ENCODE results near the gene PLOD3. TPM values are rescaled to one million over a fixed set of nuclear protein-coding genes. Genes with fewer than 3 reads are reported as not detected.
"Not testable (repeated sequence)": the region's sequence is repeated elsewhere in the genome, so short reads cannot be mapped to it uniquely, and the experiment has no call there.

PLOD3 gene
- total RNA-seq, 2 donors from 2014 or later = 35.5 to 35.9 TPM

DNA sequence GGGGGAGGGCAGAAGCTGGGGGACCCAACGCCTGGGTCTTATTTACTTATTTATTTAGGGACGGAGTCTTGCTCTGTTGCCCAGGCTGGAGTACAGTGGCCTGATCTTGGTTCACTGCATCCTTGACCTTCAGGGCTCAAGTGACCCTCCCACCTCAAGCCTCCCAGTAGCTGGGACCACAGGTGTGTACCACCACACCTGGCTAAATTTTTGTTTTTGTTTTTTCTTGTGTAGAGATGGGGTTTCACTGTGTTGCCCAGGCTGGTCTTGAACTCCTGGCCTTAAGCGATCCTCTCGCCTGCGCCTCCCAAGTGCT lies 14.8 kb downstream of the PLOD3 start:
- Histone ChIP-seq H3K9me3 (no peaks in the 10 kb centered on the region), H3K36me3 (peaks cover 8% of the 10 kb centered on the region), H3K27me3 (peaks cover 12 to 15% of the 10 kb centered on the region in 2 donors), H3K4me1 (peaks cover 0 to 9% of the 10 kb centered on the region in 2 donors), H3K4me3 (no peak overlapping the region), H3K27ac (no peak overlapping the region)
- TF ChIP-seq, protein P1, sequence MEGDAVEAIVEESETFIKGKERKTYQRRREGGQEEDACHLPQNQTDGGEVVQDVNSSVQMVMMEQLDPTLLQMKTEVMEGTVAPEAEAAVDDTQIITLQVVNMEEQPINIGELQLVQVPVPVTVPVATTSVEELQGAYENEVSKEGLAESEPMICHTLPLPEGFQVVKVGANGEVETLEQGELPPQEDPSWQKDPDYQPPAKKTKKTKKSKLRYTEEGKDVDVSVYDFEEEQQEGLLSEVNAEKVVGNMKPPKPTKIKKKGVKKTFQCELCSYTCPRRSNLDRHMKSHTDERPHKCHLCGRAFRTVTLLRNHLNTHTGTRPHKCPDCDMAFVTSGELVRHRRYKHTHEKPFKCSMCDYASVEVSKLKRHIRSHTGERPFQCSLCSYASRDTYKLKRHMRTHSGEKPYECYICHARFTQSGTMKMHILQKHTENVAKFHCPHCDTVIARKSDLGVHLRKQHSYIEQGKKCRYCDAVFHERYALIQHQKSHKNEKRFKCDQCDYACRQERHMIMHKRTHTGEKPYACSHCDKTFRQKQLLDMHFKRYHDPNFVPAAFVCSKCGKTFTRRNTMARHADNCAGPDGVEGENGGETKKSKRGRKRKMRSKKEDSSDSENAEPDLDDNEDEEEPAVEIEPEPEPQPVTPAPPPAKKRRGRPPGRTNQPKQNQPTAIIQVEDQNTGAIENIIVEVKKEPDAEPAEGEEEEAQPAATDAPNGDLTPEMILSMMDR (IDR thresholded peaks at IDR 0.05) = no peak
- no peak for DNase-seq (ENCODE audit: low spot score)

DNA sequence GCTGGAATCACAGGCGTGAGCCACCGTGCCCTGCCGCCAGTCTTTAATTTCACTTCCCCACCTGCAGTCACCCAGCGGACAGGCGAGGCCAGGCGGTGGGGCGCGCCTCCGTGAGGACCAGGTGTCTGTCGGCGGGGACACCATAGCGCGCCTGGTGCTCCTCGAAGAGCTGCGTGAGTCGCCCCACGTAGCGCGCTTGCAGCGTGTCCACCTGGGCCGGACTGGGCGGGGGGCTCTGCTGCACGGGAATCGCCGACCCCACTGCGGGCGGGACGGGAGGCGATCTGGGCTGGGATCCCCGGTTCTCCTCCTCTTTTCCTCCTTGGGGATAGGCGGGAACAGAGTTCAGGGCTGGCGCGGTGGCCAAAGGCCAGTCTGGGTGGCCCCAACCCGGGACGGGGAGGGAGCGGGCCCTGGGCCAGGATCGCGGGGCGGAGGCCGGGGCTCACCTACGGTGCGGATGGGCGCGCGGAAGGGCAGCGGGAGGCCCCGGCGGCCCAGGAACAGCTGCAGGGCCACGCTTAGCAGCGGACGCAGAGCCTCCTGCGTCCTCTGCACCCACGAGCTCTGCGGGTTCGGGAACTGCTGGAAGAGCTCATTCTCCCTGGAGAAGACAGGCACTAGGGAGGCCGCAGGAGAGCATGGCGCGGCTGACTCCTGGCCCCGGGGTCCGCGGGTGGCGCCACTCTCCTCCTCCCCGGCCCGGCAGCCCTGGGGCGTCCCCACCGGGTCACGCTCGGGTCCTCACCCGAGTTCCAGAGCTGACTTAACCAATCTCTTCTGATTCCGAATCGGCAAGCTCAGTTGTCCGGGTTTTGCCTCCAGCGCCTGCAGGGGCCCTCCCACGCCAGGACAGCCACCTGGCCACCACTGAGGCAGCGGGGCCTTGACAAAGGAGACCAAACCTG lies 15.4 kb downstream of the PLOD3 start:
- H3K4me3 ChIP-seq = peak overlapping the region in 1 of 2 donors; percentile 13

DNA sequence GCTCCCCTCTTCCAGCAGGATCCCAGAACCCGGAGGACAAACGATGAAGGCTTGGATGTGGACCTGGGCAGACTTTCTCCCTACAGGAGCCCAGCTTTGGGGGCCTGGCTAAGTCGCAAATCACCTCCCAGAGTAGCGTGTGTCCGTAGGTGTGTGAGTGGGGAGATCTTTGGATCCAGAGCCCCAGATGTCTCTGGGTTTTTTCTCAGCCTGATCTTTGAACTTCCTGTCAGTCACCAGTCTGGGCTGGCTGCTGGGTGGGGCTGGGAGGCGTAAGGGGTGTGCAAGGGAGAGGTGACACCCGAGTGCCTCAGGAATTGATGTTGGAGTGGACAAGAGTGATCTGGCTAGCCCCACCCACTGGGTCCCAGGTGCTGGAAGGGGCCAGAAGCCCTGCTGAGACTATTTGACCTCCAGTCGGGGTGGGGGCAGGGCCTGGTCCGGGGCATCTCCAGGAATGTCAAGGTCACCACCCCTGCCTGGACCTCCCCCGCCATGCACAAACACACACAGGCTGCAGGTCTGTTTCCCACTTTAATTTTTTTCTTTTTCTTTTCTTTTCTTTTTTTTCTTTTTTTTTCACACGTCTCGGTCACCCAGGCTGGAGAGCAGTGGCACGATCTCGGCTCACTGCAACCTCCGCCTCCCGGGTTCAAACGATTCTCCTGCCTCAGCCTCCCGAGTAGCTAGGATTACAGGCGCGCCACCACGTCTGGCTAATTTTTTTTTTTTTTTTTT lies 16.4 kb downstream of the PLOD3 start, which contains the start of gene MOGAT3:
TSS of gene MOGAT3 (minus strand) at position 175 of the 738 bp plus-strand sequence. CDS start 182 bp downstream, outside the sequence.
- H3K27me3 ChIP-seq = peaks cover 12 to 15% of the 10 kb centered on the region in 2 donors

More for the DNA sequence above, 15.4 kb downstream of the PLOD3 start:
- H3K27ac ChIP-seq = no peak overlapping the region
- peaks cover 12 to 15% of the 10 kb centered on the region in 2 donors for H3K27me3 ChIP-seq
- DNase-seq (ENCODE audit: low spot score) = no peak
- H3K36me3 ChIP-seq = peaks cover 8% of the 10 kb centered on the region
- TF ChIP-seq, protein P1 (IDR thresholded peaks at IDR 0.05) = no peak
- H3K4me1 ChIP-seq = peaks cover 0 to 9% of the 10 kb centered on the region in 2 donors
- no peaks in the 10 kb centered on the region for H3K9me3 ChIP-seq

DNA sequence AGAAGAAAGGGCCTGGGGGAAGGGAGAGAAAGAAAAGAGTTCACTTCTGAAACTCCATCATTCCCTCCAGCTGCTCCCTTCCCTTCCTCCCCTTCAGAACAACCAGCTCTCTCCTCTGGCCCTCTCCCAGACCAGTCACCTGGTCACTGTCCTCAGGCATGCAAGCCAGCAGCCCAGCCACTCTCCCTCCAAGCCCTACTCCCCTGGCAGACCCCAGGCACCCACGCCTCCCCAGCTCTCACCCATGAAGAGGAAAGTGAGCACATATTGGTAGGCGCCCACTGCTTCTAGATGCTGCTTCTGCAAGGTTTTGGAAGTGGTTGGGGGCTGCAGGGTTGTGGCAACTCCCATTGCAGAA lies 16.9 kb downstream of the PLOD3 start:
- DNase-seq (ENCODE audit: low spot score) = no peak
- Histone ChIP-seq H3K9me3 (no peaks in the 10 kb centered on the region), H3K27me3 (peaks cover 12 to 15% of the 10 kb centered on the region in 2 donors)

More for the DNA sequence above, 16.4 kb downstream of the PLOD3 start, which contains the start of gene MOGAT3:
- Histone ChIP-seq H3K4me1 (peaks cover 0 to 9% of the 10 kb centered on the region in 2 donors), H3K36me3 (peaks cover 1% of the 10 kb centered on the region), H3K4me3 (peak within 1 kb of the TSS in 1 of 2 donors; percentile 13), H3K9me3 (no peaks in the 10 kb centered on the region), H3K27ac (no peak within 1 kb of the TSS)
- DNase-seq (ENCODE audit: low spot score) = no peak
- TF ChIP-seq, protein P1 (IDR thresholded peaks at IDR 0.05) = no peak

DNA sequence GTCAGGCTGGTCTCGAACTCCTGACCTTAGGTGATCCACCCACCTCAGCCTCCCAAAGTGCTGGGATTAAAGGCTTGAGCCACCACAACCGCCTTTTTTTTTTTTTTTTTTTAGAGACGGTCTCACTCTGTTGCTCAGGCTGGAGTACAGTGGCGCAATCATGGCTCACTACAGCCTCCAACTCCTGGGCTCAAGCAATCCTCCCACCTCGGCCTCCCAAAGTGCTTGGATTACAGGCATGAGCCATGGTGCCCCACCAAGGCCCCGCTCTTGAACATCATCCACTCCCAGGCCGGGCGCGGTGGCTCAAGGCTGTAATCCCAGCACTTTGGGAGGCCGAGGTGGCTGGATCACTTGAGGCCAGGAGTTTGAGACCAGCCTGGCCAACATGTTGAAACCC lies 17.9 kb downstream of the PLOD3 start:
- not testable (repeated sequence) for H3K27ac ChIP-seq; DNase-seq (ENCODE audit: low spot score); H3K4me3 ChIP-seq; H3K4me1 ChIP-seq; H3K9me3 ChIP-seq; H3K36me3 ChIP-seq
- H3K27me3 ChIP-seq = peaks cover 12 to 15% of the 10 kb centered on the region in 2 donors

More for the DNA sequence above, 16.9 kb downstream of the PLOD3 start:
- Histone ChIP-seq H3K36me3 (no peaks in the 10 kb centered on the region), H3K27ac (no peak overlapping the region), H3K4me1 (peaks cover 0 to 9% of the 10 kb centered on the region in 2 donors), H3K4me3 (no peak overlapping the region)
- TF ChIP-seq, protein P1 (IDR thresholded peaks at IDR 0.05) = no peak

DNA sequence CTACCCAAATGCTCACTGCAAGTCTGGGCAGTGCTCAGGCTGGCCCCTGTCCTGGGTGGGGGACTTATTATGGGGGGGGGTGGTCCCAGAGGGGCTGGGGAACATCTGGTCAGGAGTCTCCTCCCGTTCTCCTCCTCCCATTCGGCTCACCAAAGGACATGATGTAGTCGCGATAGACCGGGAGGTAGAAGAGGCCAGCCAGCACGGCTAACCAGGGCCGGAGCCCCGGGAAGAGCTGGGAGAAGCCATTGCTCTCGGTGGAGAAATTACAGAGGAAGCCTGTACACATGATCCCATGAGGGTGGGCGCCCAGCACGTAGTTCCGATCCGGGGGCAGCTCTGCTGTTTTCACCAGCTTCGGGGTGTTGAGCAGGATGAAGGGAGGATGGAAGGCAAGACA lies 18.9 kb downstream of the PLOD3 start:
- Histone ChIP-seq H3K27me3 (peaks cover 12 to 15% of the 10 kb centered on the region in 2 donors), H3K36me3 (no peaks in the 10 kb centered on the region), H3K9me3 (no peaks in the 10 kb centered on the region), H3K27ac (no peak overlapping the region), H3K4me1 (peaks cover 0 to 9% of the 10 kb centered on the region in 2 donors), H3K4me3 (no peak overlapping the region)
- TF ChIP-seq, protein P1 (IDR thresholded peaks at IDR 0.05) = no peak
- DNase-seq (ENCODE audit: low spot score) = no peak
